ENCODE data around the gene RILPL2. TPM values are rescaled to one million over a fixed set of nuclear protein-coding genes. Genes with fewer than 3 reads are reported as not detected.

The RILPL2 gene
- total and polyA plus RNA-seq, 2 of the 13 experiments (the other 11 are each of a cell fraction or from before 2014, with no cell fraction given): 2.7 to 8.1 TPM

- TF ChIP-seq FOXO4 (CRISPR knock-in tag; conservative IDR thresholded peaks at IDR 0.05) (no peak), TERF1 (CRISPR knock-in tag; IDR thresholded peaks at IDR 0.05) (no peak), CBX1 (IDR thresholded peaks at IDR 0.05; ENCODE audit: low read depth) (no peak), THAP7 (CRISPR knock-in tag; IDR thresholded peaks at IDR 0.05) (peak; percentile 61; the same call in 1 of the 2 replicates), PAWR (CRISPR knock-in tag; IDR thresholded peaks at IDR 0.05; ENCODE audit: borderline replicate concordance) (no peak), MTF2 (CRISPR knock-in tag; IDR thresholded peaks at IDR 0.05; ENCODE audit: borderline replicate concordance) (no peak), EED (CRISPR knock-in tag; IDR thresholded peaks at IDR 0.05) (no peak), PHB2 (IDR thresholded peaks at IDR 0.05; ENCODE audit: partially characterized antibody) (no peak), ZNF136 (CRISPR knock-in tag; IDR thresholded peaks at IDR 0.05; ENCODE audit: low read depth) (no peak), ZNF414 (CRISPR knock-in tag; IDR thresholded peaks at IDR 0.05) (no peak), HNRNPL (IDR thresholded peaks at IDR 0.05; ENCODE audit: low read depth, low read length) (0 out of 2 replicates have a peak, but pooled peaks have one; percentile 28), ZNF770 (CRISPR knock-in tag; IDR thresholded peaks at IDR 0.05) (0 out of 2 replicates have a peak, but pooled peaks have one; percentile 17), GZF1 (CRISPR knock-in tag; IDR thresholded peaks at IDR 0.05) (no peak), ATF4 (CRISPR knock-in tag; IDR thresholded peaks at IDR 0.05) (no peak), SIN3A (IDR thresholded peaks at IDR 0.05; ENCODE audit: borderline replicate concordance, low read depth, low read length) (no peak), ZNF33B (CRISPR knock-in tag; IDR thresholded peaks at IDR 0.05) (0 out of 2 replicates have a peak, but pooled peaks have one; percentile 20), DR1 (CRISPR knock-in tag; IDR thresholded peaks at IDR 0.05) (no peak), MED1 (CRISPR knock-in tag; IDR thresholded peaks at IDR 0.05) (no peak), HMG20A (CRISPR knock-in tag; IDR thresholded peaks at IDR 0.05; ENCODE audit: borderline replicate concordance) (no peak), TBX2 (CRISPR knock-in tag; IDR thresholded peaks at IDR 0.05; ENCODE audit: borderline replicate concordance) (peak; percentile 43; the same call in 1 of the 2 replicates)
Measured at GRCh38 chr12:123389560-123390351, 46.7 kb downstream of the RILPL2 start (continued).

All from HepG2 (cell line).